DMS53 treated with DMSO at 0.1 percent for 48 hours (cell line): ENCODE measurements around the gene PIGR.

Source experiments
- DNase-seq: peaks from one replicate; lab custom pipeline; 2025; ENCODE audit not compliant: unreplicated experiment; lab: John Stamatoyannopoulos, UW

PIGR gene

GRCh38 chr1:206946261-206946660 lies at the start of gene PIGR:
Gene PIGR (minus strand): TSS chr1:206946466. CDS start chr1:206940531, 5,935 bp downstream.
- DNase-seq: no peak

GRCh38 chr1:206992790-206993189 lies 46.5 kb upstream of the PIGR start:
- DNase-seq: peak; percentile 48

GRCh38 chr1:206987873-206988272 lies 41.6 kb upstream of the PIGR start:
- DNase-seq: no peak

- DNase-seq: no peak
These were observed 40.6 kb upstream of the PIGR start for GRCh38 chr1:206986885-206987284.

- no peak for DNase-seq
These were observed 40.1 kb upstream of the PIGR start for GRCh38 chr1:206986402-206986801.

GRCh38 chr1:206985162-206985749 lies 39.0 kb upstream of the PIGR start:
- DNase-seq: no peak

- peak; percentile 74 for DNase-seq
These were observed 36.0 kb upstream of the PIGR start for GRCh38 chr1:206982216-206982615.

GRCh38 chr1:206979379-206980043 lies 33.2 kb upstream of the PIGR start:
- DNase-seq: peak; percentile 32

- no peak for DNase-seq
These were observed 32.0 kb upstream of the PIGR start for GRCh38 chr1:206978259-206978658.

GRCh38 chr1:206975306-206975705 lies 29.0 kb upstream of the PIGR start:
- no peak for DNase-seq

- DNase-seq: no peak
These were observed 27.9 kb upstream of the PIGR start for GRCh38 chr1:206974140-206974539.

- DNase-seq: no peak
These were observed 26.5 kb upstream of the PIGR start for GRCh38 chr1:206972728-206973127.

- DNase-seq: no peak
These were observed 24.9 kb upstream of the PIGR start for GRCh38 chr1:206971029-206971655.

- DNase-seq: no peak
These were observed 24.2 kb upstream of the PIGR start, which contains the start of gene FCAMR for GRCh38 chr1:206970446-206970845. Gene FCAMR (minus strand): TSS chr1:206970460. CDS start chr1:206970125, 335 bp downstream.

- DNase-seq: no peak
These were observed 22.8 kb upstream of the PIGR start for GRCh38 chr1:206969090-206969489.

GRCh38 chr1:206967096-206967849 lies 21.0 kb upstream of the PIGR start:
- no peak for DNase-seq

GRCh38 chr1:206965781-206966180 lies 19.5 kb upstream of the PIGR start:
- no peak for DNase-seq

- DNase-seq: no peak
These were observed 17.5 kb upstream of the PIGR start for GRCh38 chr1:206963740-206964139.

- DNase-seq: no peak
These were observed 16.9 kb upstream of the PIGR start for GRCh38 chr1:206963119-206963712.

GRCh38 chr1:206962272-206962671 lies 16.0 kb upstream of the PIGR start:
- no peak for DNase-seq

- DNase-seq: no peak
These were observed 15.4 kb upstream of the PIGR start for GRCh38 chr1:206961668-206962067.
